Mesothelial cell of epicardium (in vitro differentiated cells): ENCODE results near the gene UBXN6. TPM values are rescaled to one million over a fixed set of nuclear protein-coding genes. Genes with fewer than 3 reads are reported as not detected.

ENCODE experiments used
- microRNA-seq: library from miRNA; unstranded; fragments of <30 nt; microRNA quantifications from one replicate; pipeline ENCODE4 v1.2.0, GENCODE V29; 2021; ENCODE audit warnings: inconsistent platforms, mixed read lengths
- total RNA-seq: library from RNA; stranded (reverse); gene quantifications from 3 replicates; pipeline ENCODE4 v1.2.1, GENCODE V29; 2021

Gene UBXN6
- total RNA-seq, 1 donor from 2014 or later: 71.0 TPM

Small RNA genes within 50 kb of the gene (microRNA-seq; reads per million reads assigned to microRNA genes)
- gene MIR4746: 4.1 reads per million, percentile 12 among the genes with 10 or more reads in this experiment

Other genes starting within 250 kb of the UBXN6 start
- 0.22 to 0.96 TPM (median 0.68 TPM) in 3 replicates for gene EBI3, start 228.3 kb downstream of the UBXN6 start, total RNA-seq
- 19.5 to 22.1 TPM (median 21.3 TPM) in 3 replicates for gene YJU2, start 210.7 kb downstream of the UBXN6 start, total RNA-seq
- 3.2 to 4.8 TPM (median 4.0 TPM) in 3 replicates for gene SHD, start 178.5 kb downstream of the UBXN6 start, total RNA-seq
- gene TMIGD2, start 155.4 kb downstream of the UBXN6 start, total RNA-seq: 0.29 TPM in 1 of 3 replicates, not detected in the others
- gene FSD1, start 153.2 kb downstream of the UBXN6 start, total RNA-seq: 16.4 to 17.7 TPM (median 17.1 TPM) in 3 replicates
- 74.0 to 79.4 TPM (median 75.3 TPM) in 3 replicates for gene STAP2, start 119.0 kb downstream of the UBXN6 start, total RNA-seq
- gene MPND, start 114.2 kb downstream of the UBXN6 start, total RNA-seq: 34.6 to 42.4 TPM (median 42.2 TPM) in 3 replicates
- 89.9 to 91.7 TPM (median 90.1 TPM) in 3 replicates for gene SH3GL1, start 57.2 kb downstream of the UBXN6 start, total RNA-seq
- gene CHAF1A, start 55.2 kb downstream of the UBXN6 start, total RNA-seq: 30.9 to 35.1 TPM (median 33.1 TPM) in 3 replicates
- 87.6 to 91.3 TPM (median 88.9 TPM) in 3 replicates for gene HDGFL2, start 14.5 kb upstream of the UBXN6 start, total RNA-seq
- 0.25 to 0.29 TPM (median 0.29 TPM) in 3 replicates for gene PLIN4, start 60.7 kb upstream of the UBXN6 start, total RNA-seq
- gene PLIN5, start 77.4 kb upstream of the UBXN6 start, total RNA-seq: 0.27 to 0.45 TPM (median 0.38 TPM) in 3 replicates
- gene LRG1, start 82.2 kb upstream of the UBXN6 start, total RNA-seq: 0.16 TPM in 3 replicates
- gene SEMA6B, start 101.9 kb upstream of the UBXN6 start, total RNA-seq: 6.5 to 6.9 TPM (median 6.8 TPM) in 3 replicates
- gene TNFAIP8L1, start 181.7 kb upstream of the UBXN6 start, total RNA-seq: 7.4 to 8.2 TPM (median 7.7 TPM) in 3 replicates
- gene MYDGF, start 212.5 kb upstream of the UBXN6 start, total RNA-seq: 50.8 to 53.1 TPM (median 51.2 TPM) in 3 replicates